Measurements from ENCODE around the gene STT3A. TPM values are rescaled to one million over a fixed set of nuclear protein-coding genes. Genes with fewer than 3 reads are reported as not detected.

STT3A gene
- total RNA-seq, 1 experiment from 2014 or later = 156 TPM

DNA sequence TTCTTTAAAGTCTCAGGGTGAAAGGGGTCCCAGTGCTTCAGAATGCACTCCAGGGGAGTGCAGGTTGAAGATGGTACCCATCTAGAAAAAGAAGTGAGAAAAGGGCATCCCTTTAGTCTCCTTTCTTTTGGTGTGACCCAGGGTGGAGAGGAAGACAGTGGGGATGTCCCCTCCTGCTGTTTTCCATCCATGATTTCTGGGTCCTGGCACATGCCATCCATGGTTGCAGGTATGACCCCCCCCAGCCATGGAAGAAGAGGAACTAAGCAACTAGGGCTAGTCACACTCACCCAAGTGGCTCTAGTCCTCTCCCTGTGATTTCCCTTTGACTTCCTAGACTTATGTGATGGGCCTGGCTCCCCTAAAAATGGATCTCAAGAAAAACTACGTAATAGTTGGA is 39.3 kb upstream of the STT3A start:
- no peak overlapping the region for H2AFZ ChIP-seq (ENCODE audit: low read depth, low read length, poor library complexity, severe bottlenecking)
- no peaks in the 10 kb centered on the region for H3K36me3 ChIP-seq (ENCODE audit: control insufficient read depth in 1 of 2, insufficient read depth in 2 of 2, low read length in 2 of 2)
- H3K27me3 ChIP-seq (ENCODE audit: insufficient read depth, low read length) = no peaks in the 10 kb centered on the region
- ChIA-PET CTCF (interaction anchor here (0.6 to 1.3 kb wide), 2 partner anchors 16 to 26 kb away, joined by 3 to 5 read pairs; partner anchors contain the start of gene EI24), POLR2A (no interaction called here), RAD21 (ENCODE audit: low non-redundant PET in 1 of 2, low total read pairs in 2 of 2, uncharacterized antibody in 2 of 2, unreplicated experiment in 2 of 2) (no interaction called here)
- H3K27ac ChIP-seq (ENCODE audit: low read depth, low read length) = no peak overlapping the region
- ATAC-seq (no peak), DNase-seq (ENCODE audit: low read depth, low spot score) (no peak)
- H3K4me1 ChIP-seq (ENCODE audit: control insufficient read depth in 1 of 2, insufficient read depth in 2 of 2, low read length in 2 of 2) = no peaks in the 10 kb centered on the region
- no peaks in the 10 kb centered on the region for H3K79me2 ChIP-seq (ENCODE audit: insufficient read depth, low read length)
- no peak overlapping the region for H3K4me2 ChIP-seq (ENCODE audit: low read length)
- H4K20me1 ChIP-seq (ENCODE audit: insufficient read depth) = no peaks in the 10 kb centered on the region
- H3K9me3 ChIP-seq (ENCODE audit: control insufficient read depth in 1 of 2, insufficient read depth in 1 of 2, low read depth in 1 of 2, low read length in 2 of 2) = no peaks in the 10 kb centered on the region
- no TSS peak for BruUV-seq (replicated peaks)
- H3K4me3 ChIP-seq (replicated peaks in 1 of 2; ENCODE audit: low read depth in 1 of 2, low read length in 2 of 2) = no peak overlapping the region
- H3K9ac ChIP-seq (ENCODE audit: low read length) = no peak overlapping the region
- intact Hi-C loops (cut with micrococcal nuclease) = no loop called here
- TF ChIP-seq POLR2A (IDR thresholded peaks at IDR 0.05; ENCODE audit: borderline replicate concordance, extremely low read depth, insufficient read depth, insufficient read length) (no peak), FOSL1 (IDR thresholded peaks at IDR 0.05; ENCODE audit: low read depth) (no peak), ELF1 (IDR thresholded peaks at IDR 0.05; ENCODE audit: borderline replicate concordance, low read depth) (no peak), YY1 (IDR thresholded peaks at IDR 0.05; ENCODE audit: extremely low read depth, insufficient replicate concordance, low read depth, low read length) (no peak), EZH2phosphoT487 (IDR thresholded peaks at IDR 0.05; ENCODE audit: borderline replicate concordance) (no peak), POLR2AphosphoS5 (IDR thresholded peaks at IDR 0.05; ENCODE audit: low read depth, low read length) (no peak), ZBTB33 (IDR thresholded peaks at IDR 0.05; ENCODE audit: extremely low read depth, insufficient replicate concordance, low read length) (no peak), TCF7L2 (IDR thresholded peaks at IDR 0.05; ENCODE audit: borderline replicate concordance, extremely low read depth, insufficient read depth, insufficient read length) (no peak), EZH2 (IDR thresholded peaks at IDR 0.05) (no peak), JUND (IDR thresholded peaks at IDR 0.05) (no peak), MAX (IDR thresholded peaks at IDR 0.05) (no peak), EGR1 (IDR thresholded peaks at IDR 0.05; ENCODE audit: low read depth) (no peak), ZNF274 (IDR thresholded peaks at IDR 0.05; ENCODE audit: low read depth, low read length) (no peak), CBX3 (IDR thresholded peaks at IDR 0.05; ENCODE audit: low read depth) (no peak), RAD21 (IDR thresholded peaks at IDR 0.05; ENCODE audit: low read depth) (no peak), SIN3A (IDR thresholded peaks at IDR 0.05; ENCODE audit: low read depth) (no peak), ZFX (IDR thresholded peaks at IDR 0.05) (no peak)
- TF ChIP-seq, protein P1, sequence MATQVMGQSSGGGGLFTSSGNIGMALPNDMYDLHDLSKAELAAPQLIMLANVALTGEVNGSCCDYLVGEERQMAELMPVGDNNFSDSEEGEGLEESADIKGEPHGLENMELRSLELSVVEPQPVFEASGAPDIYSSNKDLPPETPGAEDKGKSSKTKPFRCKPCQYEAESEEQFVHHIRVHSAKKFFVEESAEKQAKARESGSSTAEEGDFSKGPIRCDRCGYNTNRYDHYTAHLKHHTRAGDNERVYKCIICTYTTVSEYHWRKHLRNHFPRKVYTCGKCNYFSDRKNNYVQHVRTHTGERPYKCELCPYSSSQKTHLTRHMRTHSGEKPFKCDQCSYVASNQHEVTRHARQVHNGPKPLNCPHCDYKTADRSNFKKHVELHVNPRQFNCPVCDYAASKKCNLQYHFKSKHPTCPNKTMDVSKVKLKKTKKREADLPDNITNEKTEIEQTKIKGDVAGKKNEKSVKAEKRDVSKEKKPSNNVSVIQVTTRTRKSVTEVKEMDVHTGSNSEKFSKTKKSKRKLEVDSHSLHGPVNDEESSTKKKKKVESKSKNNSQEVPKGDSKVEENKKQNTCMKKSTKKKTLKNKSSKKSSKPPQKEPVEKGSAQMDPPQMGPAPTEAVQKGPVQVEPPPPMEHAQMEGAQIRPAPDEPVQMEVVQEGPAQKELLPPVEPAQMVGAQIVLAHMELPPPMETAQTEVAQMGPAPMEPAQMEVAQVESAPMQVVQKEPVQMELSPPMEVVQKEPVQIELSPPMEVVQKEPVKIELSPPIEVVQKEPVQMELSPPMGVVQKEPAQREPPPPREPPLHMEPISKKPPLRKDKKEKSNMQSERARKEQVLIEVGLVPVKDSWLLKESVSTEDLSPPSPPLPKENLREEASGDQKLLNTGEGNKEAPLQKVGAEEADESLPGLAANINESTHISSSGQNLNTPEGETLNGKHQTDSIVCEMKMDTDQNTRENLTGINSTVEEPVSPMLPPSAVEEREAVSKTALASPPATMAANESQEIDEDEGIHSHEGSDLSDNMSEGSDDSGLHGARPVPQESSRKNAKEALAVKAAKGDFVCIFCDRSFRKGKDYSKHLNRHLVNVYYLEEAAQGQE (IDR thresholded peaks at IDR 0.05; ENCODE audit: low read depth) = no peak
- TF ChIP-seq, protein P2, sequence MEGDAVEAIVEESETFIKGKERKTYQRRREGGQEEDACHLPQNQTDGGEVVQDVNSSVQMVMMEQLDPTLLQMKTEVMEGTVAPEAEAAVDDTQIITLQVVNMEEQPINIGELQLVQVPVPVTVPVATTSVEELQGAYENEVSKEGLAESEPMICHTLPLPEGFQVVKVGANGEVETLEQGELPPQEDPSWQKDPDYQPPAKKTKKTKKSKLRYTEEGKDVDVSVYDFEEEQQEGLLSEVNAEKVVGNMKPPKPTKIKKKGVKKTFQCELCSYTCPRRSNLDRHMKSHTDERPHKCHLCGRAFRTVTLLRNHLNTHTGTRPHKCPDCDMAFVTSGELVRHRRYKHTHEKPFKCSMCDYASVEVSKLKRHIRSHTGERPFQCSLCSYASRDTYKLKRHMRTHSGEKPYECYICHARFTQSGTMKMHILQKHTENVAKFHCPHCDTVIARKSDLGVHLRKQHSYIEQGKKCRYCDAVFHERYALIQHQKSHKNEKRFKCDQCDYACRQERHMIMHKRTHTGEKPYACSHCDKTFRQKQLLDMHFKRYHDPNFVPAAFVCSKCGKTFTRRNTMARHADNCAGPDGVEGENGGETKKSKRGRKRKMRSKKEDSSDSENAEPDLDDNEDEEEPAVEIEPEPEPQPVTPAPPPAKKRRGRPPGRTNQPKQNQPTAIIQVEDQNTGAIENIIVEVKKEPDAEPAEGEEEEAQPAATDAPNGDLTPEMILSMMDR (IDR thresholded peaks at IDR 0.05 in 2 of 3, conservative IDR thresholded peaks at IDR 0.05 in 1 of 3; ENCODE audit: borderline replicate concordance in 1 of 3, insufficient read depth in 1 of 3, low read depth in 2 of 3, low read length in 2 of 3) = no peak
- no peaks in the 10 kb centered on the region for H3K9me2 ChIP-seq (ENCODE audit: insufficient read depth)
